Measurements from ENCODE around the gene KLF4. TPM values are rescaled to one million over a fixed set of nuclear protein-coding genes. Genes with fewer than 3 reads are reported as not detected.

KLF4 gene
- total RNA-seq = 2.3 and 3.3 TPM in 2 replicates

- Mint-ChIP-seq H3K4me1 (ENCODE audit: low read depth) (peaks cover 5% of the 10 kb centered on the region), H3K36me3 (ENCODE audit: low read depth) (no peaks in the 10 kb centered on the region), H3K27me3 (ENCODE audit: insufficient read depth) (peaks cover 67% of the 10 kb centered on the region), H3K9me3 (no peaks in the 10 kb centered on the region), H3K27ac (peak within 1 kb of the TSS; percentile 58), H3K4me3 (peak within 1 kb of the TSS; percentile 70)
- intact Hi-C loops (cut with micrococcal nuclease) = loop anchor here (1.0 to 5.0 kb wide), 3 partner anchors 207 to 1831 kb away; partner anchors contain the start of genes ABITRAM, ELP1, EPB41L4B and RAD23B
- DNase-seq (ENCODE audit: low spot score) = peak; percentile 54
These were observed at the start of gene KLF4 for GRCh38 chr9:107489687-107490605. KLF4 (minus strand) TSS chr9:107489769; CDS start chr9:107489172, 597 bp downstream.

DNA sequence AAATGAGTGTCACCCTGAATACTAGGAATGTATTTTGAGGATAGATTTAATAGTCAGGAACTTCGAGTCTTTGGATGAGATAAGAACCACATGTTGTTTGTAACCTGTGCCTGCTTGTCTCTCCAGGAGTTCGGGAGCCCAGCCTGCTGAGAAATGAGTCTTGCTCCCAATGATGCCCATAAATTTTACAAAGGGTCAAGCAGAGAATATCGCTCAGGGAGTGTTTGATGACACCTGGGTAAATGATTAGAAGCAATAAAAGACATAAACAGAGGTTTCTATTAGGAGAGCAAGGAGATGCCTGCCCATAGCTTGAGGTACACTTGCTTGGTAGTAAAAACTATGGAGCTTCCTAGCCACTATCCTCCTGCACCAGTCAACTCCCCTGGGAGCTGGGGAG is 46.9 kb upstream of the KLF4 start:
- no peak for DNase-seq (ENCODE audit: low spot score)
- H3K27me3 Mint-ChIP-seq (ENCODE audit: insufficient read depth) = no peaks in the 10 kb centered on the region

GRCh38 chr9:107534510-107535078 is 45.0 kb upstream of the KLF4 start:
- Mint-ChIP-seq H3K4me3 (no peak overlapping the region), H3K27ac (no peak overlapping the region), H3K27me3 (ENCODE audit: insufficient read depth) (no peaks in the 10 kb centered on the region), H3K4me1 (ENCODE audit: low read depth) (no peaks in the 10 kb centered on the region), H3K9me3 (no peaks in the 10 kb centered on the region), H3K36me3 (ENCODE audit: low read depth) (no peaks in the 10 kb centered on the region)
- no peak for DNase-seq (ENCODE audit: low spot score)
- intact Hi-C loops (cut with micrococcal nuclease) = no loop called here

More for the DNA sequence above, 46.9 kb upstream of the KLF4 start:
- intact Hi-C loops (cut with micrococcal nuclease) = no loop called here
- no peaks in the 10 kb centered on the region for H3K36me3 Mint-ChIP-seq (ENCODE audit: low read depth)
- no peaks in the 10 kb centered on the region for H3K9me3 Mint-ChIP-seq
- no peak overlapping the region for H3K4me3 Mint-ChIP-seq
- H3K27ac Mint-ChIP-seq = no peak overlapping the region
- no peaks in the 10 kb centered on the region for H3K4me1 Mint-ChIP-seq (ENCODE audit: low read depth)

- no peak overlapping the region for H3K4me3 Mint-ChIP-seq
- no peak overlapping the region for H3K27ac Mint-ChIP-seq
- no peaks in the 10 kb centered on the region for H3K9me3 Mint-ChIP-seq
- no peak for DNase-seq (ENCODE audit: low spot score)
- no peaks in the 10 kb centered on the region for H3K27me3 Mint-ChIP-seq (ENCODE audit: insufficient read depth)
- intact Hi-C loops (cut with micrococcal nuclease) = no loop called here
- H3K36me3 Mint-ChIP-seq (ENCODE audit: low read depth) = no peaks in the 10 kb centered on the region
- H3K4me1 Mint-ChIP-seq (ENCODE audit: low read depth) = no peaks in the 10 kb centered on the region
These were observed 41.1 kb upstream of the KLF4 start for GRCh38 chr9:107530679-107531078.

- Mint-ChIP-seq H3K4me3 (no peak overlapping the region), H3K9me3 (no peaks in the 10 kb centered on the region), H3K27me3 (ENCODE audit: insufficient read depth) (no peaks in the 10 kb centered on the region), H3K36me3 (ENCODE audit: low read depth) (no peaks in the 10 kb centered on the region), H3K4me1 (ENCODE audit: low read depth) (no peaks in the 10 kb centered on the region), H3K27ac (no peak overlapping the region)
- no peak for DNase-seq (ENCODE audit: low spot score)
- intact Hi-C loops (cut with micrococcal nuclease) = no loop called here
These were observed 39.1 kb upstream of the KLF4 start for GRCh38 chr9:107528686-107529085.

DNA sequence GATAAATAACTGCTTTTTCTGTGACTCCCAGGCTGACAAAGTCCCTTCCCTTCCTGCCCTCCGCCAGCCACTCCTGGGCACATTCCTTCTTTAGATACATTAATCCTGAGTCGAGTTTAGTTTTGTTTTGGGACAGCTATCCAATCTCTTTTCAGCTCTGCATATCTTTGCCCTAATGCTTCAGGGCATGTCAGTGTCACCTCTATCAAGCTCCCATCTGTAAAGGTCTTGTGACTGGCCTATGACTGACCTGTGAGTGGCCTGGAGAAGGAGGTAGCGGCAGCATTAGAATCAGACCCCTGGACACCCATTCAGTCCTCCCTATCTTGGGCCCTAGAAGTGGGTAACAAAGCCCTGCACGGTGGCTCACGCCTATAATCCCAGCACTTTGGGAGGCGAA is 34.0 kb upstream of the KLF4 start:
- intact Hi-C loops (cut with micrococcal nuclease) = no loop called here

DNA sequence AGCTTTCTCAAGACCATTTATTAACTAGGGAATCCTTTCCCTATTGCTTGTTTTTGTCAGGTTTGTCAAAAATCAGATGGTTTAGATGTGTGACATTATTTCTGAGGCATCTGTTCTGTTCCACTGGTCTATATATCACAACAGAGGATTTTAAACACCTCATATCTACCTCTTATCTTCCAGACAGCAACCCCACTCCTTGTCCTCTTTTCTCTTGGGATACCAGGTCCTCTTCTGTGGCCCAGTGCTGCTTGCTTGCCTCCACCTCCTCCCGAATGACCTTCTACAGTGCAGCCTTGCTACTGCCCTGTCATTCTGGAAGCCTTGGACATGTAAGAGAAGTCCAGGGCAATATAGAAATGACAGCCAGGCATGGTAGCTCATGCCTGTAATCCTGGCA is 30.6 kb upstream of the KLF4 start:
- H3K27me3 Mint-ChIP-seq (ENCODE audit: insufficient read depth) = no peaks in the 10 kb centered on the region
- intact Hi-C loops (cut with micrococcal nuclease) = no loop called here
- no peaks in the 10 kb centered on the region for H3K36me3 Mint-ChIP-seq (ENCODE audit: low read depth)
- H3K27ac Mint-ChIP-seq = no peak overlapping the region
- no peak overlapping the region for H3K4me3 Mint-ChIP-seq
- DNase-seq (ENCODE audit: low spot score) = no peak
- no peaks in the 10 kb centered on the region for H3K9me3 Mint-ChIP-seq
- no peaks in the 10 kb centered on the region for H3K4me1 Mint-ChIP-seq (ENCODE audit: low read depth)

More for the DNA sequence above, 34.0 kb upstream of the KLF4 start:
- DNase-seq (ENCODE audit: low spot score) = no peak
- Mint-ChIP-seq H3K9me3 (no peaks in the 10 kb centered on the region), H3K4me3 (no peak overlapping the region), H3K27ac (no peak overlapping the region), H3K36me3 (ENCODE audit: low read depth) (no peaks in the 10 kb centered on the region), H3K4me1 (ENCODE audit: low read depth) (no peaks in the 10 kb centered on the region), H3K27me3 (ENCODE audit: insufficient read depth) (no peaks in the 10 kb centered on the region)

DNA sequence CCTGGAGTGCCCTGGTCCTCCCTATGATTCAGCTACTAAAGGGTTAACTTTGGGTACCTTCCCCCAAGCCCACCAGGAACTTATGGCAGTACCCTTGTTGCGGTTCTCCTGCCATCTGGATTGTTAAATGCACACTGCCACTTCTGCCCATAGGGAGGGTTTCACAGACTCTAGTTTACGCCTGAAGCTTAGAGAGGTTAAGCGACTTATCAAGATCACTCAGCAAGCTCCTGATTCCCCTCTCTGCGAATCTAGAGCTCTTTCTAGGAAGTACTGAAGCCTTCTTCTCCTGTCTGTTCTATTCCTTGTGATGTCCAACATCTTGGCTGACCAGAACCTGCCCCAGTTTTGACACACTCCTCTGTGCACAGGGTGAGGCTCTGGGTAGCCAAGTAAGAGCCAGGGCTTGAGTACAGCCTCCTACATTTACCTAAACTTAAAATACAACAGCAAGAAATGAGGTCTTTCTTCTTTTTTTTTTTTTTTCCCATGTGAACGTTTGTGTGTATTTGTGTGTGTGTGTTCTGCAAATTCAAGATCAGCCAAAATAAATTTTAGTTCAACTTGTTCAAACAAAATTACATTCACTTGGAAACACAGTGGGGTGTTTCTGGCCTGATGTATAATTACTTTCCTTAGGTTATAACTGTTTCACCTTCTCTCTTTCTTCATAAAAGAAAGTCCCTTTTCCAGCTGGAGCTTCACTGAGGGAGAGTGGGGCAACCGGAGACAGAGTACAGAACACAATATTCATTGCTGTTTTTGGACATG is 28.7 kb upstream of the KLF4 start:
- Mint-ChIP-seq H3K27me3 (ENCODE audit: insufficient read depth) (no peaks in the 10 kb centered on the region), H3K36me3 (ENCODE audit: low read depth) (no peaks in the 10 kb centered on the region), H3K9me3 (no peaks in the 10 kb centered on the region), H3K27ac (no peak overlapping the region), H3K4me3 (no peak overlapping the region), H3K4me1 (ENCODE audit: low read depth) (no peaks in the 10 kb centered on the region)
- no peak for DNase-seq (ENCODE audit: low spot score)
- intact Hi-C loops (cut with micrococcal nuclease) = no loop called here

- Mint-ChIP-seq H3K27ac (no peak overlapping the region), H3K9me3 (no peaks in the 10 kb centered on the region), H3K36me3 (ENCODE audit: low read depth) (no peaks in the 10 kb centered on the region), H3K4me1 (ENCODE audit: low read depth) (no peaks in the 10 kb centered on the region), H3K4me3 (no peak overlapping the region), H3K27me3 (ENCODE audit: insufficient read depth) (no peaks in the 10 kb centered on the region)
- intact Hi-C loops (cut with micrococcal nuclease) = no loop called here
- no peak for DNase-seq (ENCODE audit: low spot score)
These were observed 24.0 kb upstream of the KLF4 start for GRCh38 chr9:107513464-107514100.

DNA sequence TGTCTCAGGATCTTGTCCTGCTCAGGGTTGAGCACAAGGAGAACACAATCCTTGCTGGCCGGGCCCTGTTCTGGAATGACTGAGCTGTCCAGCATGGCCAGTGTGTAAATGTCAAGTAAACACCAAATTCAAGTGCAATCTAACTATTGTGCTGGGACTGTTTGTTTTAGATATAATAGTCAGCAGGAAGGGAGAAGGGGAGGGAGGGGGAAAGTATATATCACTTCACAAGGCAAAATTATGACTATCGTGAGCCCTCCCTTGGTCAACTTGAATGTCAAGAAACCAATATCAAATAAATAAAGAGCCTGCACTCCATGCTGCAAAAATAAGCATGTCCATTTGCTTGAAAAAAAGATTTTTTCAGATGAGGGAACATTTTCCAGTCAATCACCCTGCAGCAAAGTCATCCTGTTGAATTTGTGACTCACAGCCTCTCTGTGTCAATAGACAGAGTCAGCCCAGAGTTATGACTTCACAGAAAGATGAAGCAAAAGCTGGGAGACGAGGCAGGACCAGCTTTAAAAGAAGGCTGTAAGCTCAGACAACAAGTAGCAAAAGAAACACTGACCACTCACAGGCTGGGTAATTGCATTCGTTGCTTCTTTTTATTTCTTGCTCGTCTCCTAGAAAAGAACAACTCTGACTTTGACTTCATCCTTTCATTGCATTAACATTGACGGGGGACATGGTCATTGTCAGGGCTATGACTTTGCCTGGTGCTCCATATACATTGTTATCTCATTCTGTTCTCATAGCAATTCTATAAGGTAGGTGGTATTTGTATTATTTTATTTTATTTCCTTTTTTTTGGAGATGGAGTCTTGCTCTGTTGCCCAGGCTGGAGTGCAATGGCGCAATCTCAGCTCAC is 15.3 kb upstream of the KLF4 start:
- intact Hi-C loops (cut with micrococcal nuclease) = no loop called here
- DNase-seq (ENCODE audit: low spot score) = no peak
- Mint-ChIP-seq H3K4me1 (ENCODE audit: low read depth) (no peaks in the 10 kb centered on the region), H3K27ac (no peak overlapping the region), H3K9me3 (no peaks in the 10 kb centered on the region), H3K27me3 (ENCODE audit: insufficient read depth) (no peaks in the 10 kb centered on the region), H3K4me3 (no peak overlapping the region), H3K36me3 (ENCODE audit: low read depth) (no peaks in the 10 kb centered on the region)

GRCh38 chr9:107502464-107502863 is 12.9 kb upstream of the KLF4 start:
- Mint-ChIP-seq H3K4me3 (no peak overlapping the region), H3K4me1 (ENCODE audit: low read depth) (no peaks in the 10 kb centered on the region), H3K36me3 (ENCODE audit: low read depth) (no peaks in the 10 kb centered on the region), H3K27me3 (ENCODE audit: insufficient read depth) (no peaks in the 10 kb centered on the region), H3K9me3 (no peaks in the 10 kb centered on the region), H3K27ac (no peak overlapping the region)
- no peak for DNase-seq (ENCODE audit: low spot score)
- intact Hi-C loops (cut with micrococcal nuclease) = no loop called here

Data from activated T-helper 1 cell treated with anti-CD3 and anti-CD28 coated beads, Interleukin-12 subunit alpha, Interleukin-12 subunit beta, Interleukin-2, Interleukin-4 antibody, amounts not matched to agents 30 ng/mL and 10 ng/mL and 1 ng/mL, durations not matched to agents 14 hours and 24 hours and 36 hours (primary cell).